ENCODE results near the gene MYLK3.

The MYLK3 gene

DNA sequence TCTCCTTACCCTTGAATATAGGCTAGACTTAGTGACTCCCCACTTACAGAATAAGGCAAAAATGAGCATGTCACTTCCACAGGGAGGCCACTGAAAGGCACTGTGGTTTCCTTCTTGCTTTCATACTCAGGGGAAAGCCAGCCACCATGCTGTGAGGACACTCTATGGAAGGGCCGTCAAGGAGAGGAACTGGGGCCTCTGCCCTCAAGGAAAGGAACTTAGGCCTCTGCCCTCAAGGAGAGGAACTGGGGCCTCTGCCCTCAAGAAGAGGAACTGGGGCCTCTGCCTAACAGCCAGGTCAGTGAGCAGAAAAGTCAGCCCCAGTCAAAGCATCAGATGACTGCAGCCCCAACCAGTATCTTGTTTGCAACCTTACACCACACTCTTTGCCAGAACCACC is 89.2 kb downstream of the MYLK3 start:
- TF ChIP-seq, protein P1, sequence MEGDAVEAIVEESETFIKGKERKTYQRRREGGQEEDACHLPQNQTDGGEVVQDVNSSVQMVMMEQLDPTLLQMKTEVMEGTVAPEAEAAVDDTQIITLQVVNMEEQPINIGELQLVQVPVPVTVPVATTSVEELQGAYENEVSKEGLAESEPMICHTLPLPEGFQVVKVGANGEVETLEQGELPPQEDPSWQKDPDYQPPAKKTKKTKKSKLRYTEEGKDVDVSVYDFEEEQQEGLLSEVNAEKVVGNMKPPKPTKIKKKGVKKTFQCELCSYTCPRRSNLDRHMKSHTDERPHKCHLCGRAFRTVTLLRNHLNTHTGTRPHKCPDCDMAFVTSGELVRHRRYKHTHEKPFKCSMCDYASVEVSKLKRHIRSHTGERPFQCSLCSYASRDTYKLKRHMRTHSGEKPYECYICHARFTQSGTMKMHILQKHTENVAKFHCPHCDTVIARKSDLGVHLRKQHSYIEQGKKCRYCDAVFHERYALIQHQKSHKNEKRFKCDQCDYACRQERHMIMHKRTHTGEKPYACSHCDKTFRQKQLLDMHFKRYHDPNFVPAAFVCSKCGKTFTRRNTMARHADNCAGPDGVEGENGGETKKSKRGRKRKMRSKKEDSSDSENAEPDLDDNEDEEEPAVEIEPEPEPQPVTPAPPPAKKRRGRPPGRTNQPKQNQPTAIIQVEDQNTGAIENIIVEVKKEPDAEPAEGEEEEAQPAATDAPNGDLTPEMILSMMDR (IDR thresholded peaks at IDR 0.05; ENCODE audit: low read depth, low read length) = no peak
- no peak overlapping the region for H3K4me3 ChIP-seq (ENCODE audit: low read depth, low read length)
- DNase-seq (ENCODE audit: low read depth, low spot score) = peak; percentile 4
- in situ Hi-C loops (cut with HindIII; ENCODE audit: low sequenced_read_pairs) = no loop called here

All from astrocyte of the spinal cord (primary cell).